Thyroid gland (tissue), 4 donors: Measurements from ENCODE around the gene UCHL5. TPM values are rescaled to one million over a fixed set of nuclear protein-coding genes. Genes with fewer than 3 reads are reported as not detected.

Experiments used
- DNase-seq, 2 donors: peaks; one replicate each; pipeline ENCODE4 v3.0.0-alpha.2; 2019
- H3K27ac ChIP-seq, 3 donors: fragments of 200-600 bp; sonication (generic); 1 replicate in 2 of 3; 2 replicates in 1 of 3; pipeline ENCODE4 v1.5.1; 2016 to 2019; ENCODE audit warnings: mild to moderate bottlenecking in 1 of 3, moderate library complexity in 1 of 3
- H3K27me3 ChIP-seq: fragments of 200-600 bp; sonication (generic); one replicate; pipeline ENCODE4 v1.5.1; 2019
- H3K36me3 ChIP-seq, 2 donors: fragments of 200-600 bp; sonication (generic); one replicate each; pipeline ENCODE4 v1.5.1; 2016 to 2019
- H3K4me1 ChIP-seq, 2 donors: fragments of 200-600 bp; sonication (generic); one replicate each; pipeline ENCODE4 v1.5.1; 2017 to 2019
- H3K4me3 ChIP-seq, 3 donors: fragments of 200-600 bp; sonication (generic); replicated peaks in 1 of 3; 1 replicate in 2 of 3; 2 replicates in 1 of 3; pipeline ENCODE4 v1.5.1; 2016; ENCODE audit warnings: mild to moderate bottlenecking in 1 of 3
- H3K9me3 ChIP-seq: fragments of 200-600 bp; sonication (generic); one replicate; pipeline ENCODE4 v1.5.1; 2017
- POLR2A ChIP-seq, 2 donors: fragments of 450-650 bp; IDR thresholded peaks; one replicate each; pipeline ENCODE4 v1.6.1; 2017; ENCODE audit warnings: antibody characterized with exemption in 2 of 2, mild to moderate bottlenecking in 2 of 2, moderate library complexity in 1 of 2
- WGBS, 2 donors: methylation state at CpG; one replicate each; pipeline ENCODE4 v1.1.5; 2017; 5-methylcytosine and 5-hydroxymethylcytosine counted together
- intact Hi-C: fragments of 100-400 bp; cut with DNase I; formaldehyde crosslinking; loops from one replicate; pipeline ENCODE4 v1.15.1; 2023
- total RNA-seq, 4 donors: library from RNA; depleted of rRNA; stranded (reverse); fragments of >200 nt; gene quantifications; one replicate each; pipeline ENCODE4 v1.2.3, GENCODE V29; 2016
- TF ChIP-seq, protein P1 (sequence below), 6 experiments: fragments of 200-600 bp in 3 of 6; fragments of 450-650 bp in 3 of 6; sonication (generic) in 3 of 6; IDR thresholded peaks; one replicate each; pipeline ENCODE4 v1.5.1; 2016 to 2019; ENCODE audit warnings: antibody characterized with exemption in 6 of 6, mild to moderate bottlenecking in 2 of 6, inconsistent platforms in 1 of 6, moderate library complexity in 1 of 6

UCHL5 gene
- total RNA-seq, 4 donors from 2014 or later, result 24.5 to 31.1 (median 26.2) TPM

DNA sequence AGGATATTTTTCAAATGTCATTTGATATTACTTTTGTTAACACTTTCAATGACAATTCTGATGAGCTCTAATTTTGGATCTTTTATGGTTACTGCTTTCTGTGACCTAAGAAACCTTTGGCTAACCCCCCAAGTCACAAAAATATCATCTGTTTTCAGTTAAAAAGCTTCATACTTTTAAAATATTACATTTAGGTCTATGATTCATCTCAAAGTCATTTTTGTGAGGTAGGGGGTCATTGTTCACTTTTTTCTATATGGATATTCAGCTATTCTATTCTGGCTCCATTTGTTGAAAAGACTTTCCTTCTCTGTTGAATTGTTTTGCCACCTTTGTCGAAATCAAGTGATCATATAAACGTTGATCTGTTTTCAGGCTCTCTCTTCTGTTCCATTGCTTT lies 44.8 kb downstream of the UCHL5 start:
- WGBS, 2 donors, result 80 to 83% methylated on average over 2 of the region's 2 CpGs
- H3K36me3 ChIP-seq, result no peaks in the 10 kb centered on the region
- H3K9me3 ChIP-seq, result no peaks in the 10 kb centered on the region
- intact Hi-C loops, result no loop called here
- TF ChIP-seq POLR2A (IDR thresholded peaks at IDR 0.05), result no peak
- TF ChIP-seq, protein P1, sequence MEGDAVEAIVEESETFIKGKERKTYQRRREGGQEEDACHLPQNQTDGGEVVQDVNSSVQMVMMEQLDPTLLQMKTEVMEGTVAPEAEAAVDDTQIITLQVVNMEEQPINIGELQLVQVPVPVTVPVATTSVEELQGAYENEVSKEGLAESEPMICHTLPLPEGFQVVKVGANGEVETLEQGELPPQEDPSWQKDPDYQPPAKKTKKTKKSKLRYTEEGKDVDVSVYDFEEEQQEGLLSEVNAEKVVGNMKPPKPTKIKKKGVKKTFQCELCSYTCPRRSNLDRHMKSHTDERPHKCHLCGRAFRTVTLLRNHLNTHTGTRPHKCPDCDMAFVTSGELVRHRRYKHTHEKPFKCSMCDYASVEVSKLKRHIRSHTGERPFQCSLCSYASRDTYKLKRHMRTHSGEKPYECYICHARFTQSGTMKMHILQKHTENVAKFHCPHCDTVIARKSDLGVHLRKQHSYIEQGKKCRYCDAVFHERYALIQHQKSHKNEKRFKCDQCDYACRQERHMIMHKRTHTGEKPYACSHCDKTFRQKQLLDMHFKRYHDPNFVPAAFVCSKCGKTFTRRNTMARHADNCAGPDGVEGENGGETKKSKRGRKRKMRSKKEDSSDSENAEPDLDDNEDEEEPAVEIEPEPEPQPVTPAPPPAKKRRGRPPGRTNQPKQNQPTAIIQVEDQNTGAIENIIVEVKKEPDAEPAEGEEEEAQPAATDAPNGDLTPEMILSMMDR (IDR thresholded peaks at IDR 0.05), result no peak
- H3K27me3 ChIP-seq, result no peaks in the 10 kb centered on the region
- no peak for DNase-seq
- H3K4me3 ChIP-seq, result no peak overlapping the region
- no peaks in the 10 kb centered on the region for H3K4me1 ChIP-seq
- no peak overlapping the region for H3K27ac ChIP-seq

DNA sequence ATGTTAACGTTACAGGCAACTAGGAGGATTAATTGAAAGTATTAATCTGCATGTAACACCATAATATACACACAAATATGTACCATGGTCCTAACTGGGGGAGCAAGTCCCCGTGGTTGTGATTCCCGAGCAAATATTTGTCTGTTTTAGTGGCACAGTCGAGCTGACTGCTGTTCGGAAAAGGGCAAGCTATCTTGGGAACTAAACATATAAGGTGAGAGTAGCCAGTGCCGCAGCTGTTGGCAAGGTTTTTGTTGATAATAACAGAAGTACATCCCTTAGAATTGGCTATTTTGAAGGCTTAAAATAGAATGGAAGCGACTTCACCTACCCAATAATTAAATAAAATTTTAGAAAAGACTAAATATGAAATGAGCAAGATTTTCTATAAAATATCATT lies 45.5 kb downstream of the UCHL5 start:
- no peak for DNase-seq
- intact Hi-C loops, result no loop called here
- H3K27ac ChIP-seq, result no peak overlapping the region
- WGBS, 2 donors, result 87 to 90% methylated on average over 7 of the region's 7 CpGs
- H3K36me3 ChIP-seq, result no peaks in the 10 kb centered on the region
- no peaks in the 10 kb centered on the region for H3K4me1 ChIP-seq
- H3K9me3 ChIP-seq, result no peaks in the 10 kb centered on the region
- TF ChIP-seq POLR2A (IDR thresholded peaks at IDR 0.05), result no peak
- H3K4me3 ChIP-seq, result no peak overlapping the region
- H3K27me3 ChIP-seq, result no peaks in the 10 kb centered on the region

DNA sequence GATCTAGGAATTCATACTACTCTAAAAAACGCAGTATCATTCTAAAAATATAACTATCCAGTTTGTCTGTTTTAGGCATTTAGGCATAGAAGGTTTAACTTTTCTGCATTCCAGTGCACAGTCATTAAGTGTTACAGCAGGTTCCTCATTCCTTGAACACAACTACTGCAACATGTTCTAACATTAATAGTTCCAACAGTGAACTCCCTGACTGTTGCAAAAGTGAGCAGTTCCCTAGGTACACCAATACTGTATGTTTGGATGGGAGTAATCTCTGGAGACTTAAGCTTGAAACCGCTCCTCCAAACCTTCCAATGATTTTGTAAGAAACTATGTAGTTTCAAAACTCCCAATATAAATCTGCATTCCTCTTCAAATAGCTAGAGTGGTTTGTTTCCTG lies 46.2 kb downstream of the UCHL5 start:
- no peak for DNase-seq
- Histone ChIP-seq H3K27me3 (no peaks in the 10 kb centered on the region), H3K4me1 (no peaks in the 10 kb centered on the region), H3K36me3 (no peaks in the 10 kb centered on the region), H3K27ac (no peak overlapping the region), H3K4me3 (no peak overlapping the region), H3K9me3 (no peaks in the 10 kb centered on the region)
- TF ChIP-seq, protein P1 (IDR thresholded peaks at IDR 0.05), result no peak
- no peak for TF ChIP-seq POLR2A (IDR thresholded peaks at IDR 0.05)
- intact Hi-C loops, result no loop called here
- 80 to 81% methylated on average over 2 of the region's 2 CpGs for WGBS, 2 donors

DNA sequence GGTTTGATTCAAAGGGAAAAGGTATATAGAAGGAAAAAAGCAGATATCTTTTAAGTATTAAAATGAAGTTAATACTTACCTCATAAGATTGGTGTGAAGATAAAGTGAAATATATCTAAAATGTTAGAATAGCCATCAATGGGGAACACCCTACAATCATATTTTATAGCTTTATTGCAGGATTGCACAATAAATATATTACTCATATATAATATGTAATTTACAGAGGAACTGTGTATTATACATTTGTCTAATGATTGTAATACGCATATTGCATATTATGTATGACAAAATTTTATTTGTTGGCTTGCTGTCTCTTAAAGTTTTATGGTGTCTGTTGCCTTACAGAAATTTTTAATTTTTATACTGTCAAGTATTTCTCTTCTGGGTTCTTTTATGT lies 47.8 kb downstream of the UCHL5 start:
- DNase-seq, result no peak
- intact Hi-C loops, result no loop called here
- WGBS, 2 donors, result 97% methylated on average over 1 of the region's 1 CpG
- TF ChIP-seq, protein P1 (IDR thresholded peaks at IDR 0.05), result no peak
- H3K4me3 ChIP-seq, result no peak overlapping the region
- no peaks in the 10 kb centered on the region for H3K9me3 ChIP-seq
- no peaks in the 10 kb centered on the region for H3K36me3 ChIP-seq
- no peaks in the 10 kb centered on the region for H3K27me3 ChIP-seq
- H3K27ac ChIP-seq, result no peak overlapping the region
- H3K4me1 ChIP-seq, result no peaks in the 10 kb centered on the region

DNA sequence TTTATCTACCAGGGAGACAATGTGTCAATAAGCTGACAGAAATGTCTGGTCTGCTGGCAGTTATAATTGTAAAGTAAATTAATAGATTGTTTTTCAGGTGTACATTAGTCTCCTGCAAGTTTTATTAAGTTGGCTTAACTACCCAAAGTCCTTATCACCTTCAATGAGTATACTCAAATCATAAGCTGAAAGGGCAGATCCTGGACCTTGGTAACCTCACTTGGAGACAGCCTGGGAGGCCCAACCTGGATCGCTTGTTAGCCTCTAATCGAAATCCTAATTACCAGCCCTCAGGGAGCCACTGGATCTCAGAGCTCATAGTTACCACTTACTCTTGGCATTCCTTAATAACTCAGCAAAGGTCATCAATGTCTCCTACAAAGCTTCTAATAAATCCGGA lies 49.7 kb downstream of the UCHL5 start:
- Histone ChIP-seq H3K4me1 (no peaks in the 10 kb centered on the region), H3K27ac (no peak overlapping the region)

More for the DNA sequence above, 49.7 kb downstream of the UCHL5 start:
- no peak overlapping the region for H3K4me3 ChIP-seq
- H3K36me3 ChIP-seq, result no peaks in the 10 kb centered on the region
- intact Hi-C loops, result no loop called here
- WGBS, 2 donors, result 86 to 88% methylated on average over 3 of the region's 3 CpGs
- TF ChIP-seq POLR2A (IDR thresholded peaks at IDR 0.05), result no peak
- TF ChIP-seq, protein P1 (IDR thresholded peaks at IDR 0.05), result no peak
- DNase-seq, result no peak
- no peaks in the 10 kb centered on the region for H3K27me3 ChIP-seq
- H3K9me3 ChIP-seq, result no peaks in the 10 kb centered on the region
